GM19099 (cell line): ENCODE data around the gene FARS2.

Experiments
- POLR2A ChIP-seq: IDR thresholded peaks from 3 replicates; pipeline ENCODE4 v1.6.1; 2011; ENCODE audit warnings: low read depth; ENCODE audit not compliant: insufficient read length; ENCODE audit errors: extremely low read depth

Gene FARS2

DNA sequence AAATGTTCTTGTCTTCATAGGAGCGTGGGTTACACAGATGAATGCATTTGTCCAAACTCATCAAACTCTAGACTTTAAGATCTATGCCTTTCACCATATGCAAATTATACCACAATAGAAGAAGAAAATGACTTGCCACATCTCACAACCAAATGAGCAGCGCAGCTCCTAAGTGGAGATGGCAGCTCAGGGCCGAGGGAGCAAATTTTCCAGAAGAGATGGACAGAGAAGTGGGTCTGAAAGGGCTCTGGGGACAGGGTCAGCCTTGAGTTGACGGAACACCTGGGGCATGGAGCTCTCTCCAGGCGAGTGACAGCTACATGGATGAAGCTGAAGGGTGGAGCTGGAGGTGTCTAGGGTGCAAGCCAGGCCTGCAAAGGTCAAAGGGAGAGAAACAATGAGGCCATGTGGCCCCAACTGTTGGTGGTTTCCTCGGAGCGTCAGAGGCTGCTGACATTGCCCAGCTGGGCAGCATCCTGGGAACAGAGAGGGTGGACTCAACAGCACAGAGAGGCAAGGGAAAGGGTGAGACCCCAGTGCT, 517.1 kb downstream of the FARS2 start:
- TF ChIP-seq POLR2A, result no peak

DNA sequence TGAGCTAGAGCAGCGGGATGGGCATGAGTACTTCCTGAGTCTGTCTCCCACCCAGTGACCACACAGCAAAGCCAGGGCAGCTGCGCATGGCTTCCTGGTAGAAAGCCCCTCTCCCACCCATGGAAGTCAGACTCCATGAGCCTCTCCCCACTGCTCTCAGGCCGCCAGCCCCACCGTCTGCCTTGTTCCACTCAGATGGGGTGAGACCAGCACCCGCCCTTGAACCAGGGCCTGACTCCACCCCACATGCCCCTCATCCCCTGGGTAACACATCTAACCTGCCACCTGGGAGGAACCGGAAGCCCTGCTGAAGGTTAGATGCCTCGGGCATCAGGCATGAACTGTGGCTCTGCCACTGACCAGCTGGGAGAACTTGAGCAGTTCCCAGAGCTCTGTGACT, 517.6 kb downstream of the FARS2 start:
- no peak for TF ChIP-seq POLR2A

GRCh38 chr6:5781019-5781418, 519.7 kb downstream of the FARS2 start:
- TF ChIP-seq POLR2A, result no peak

DNA sequence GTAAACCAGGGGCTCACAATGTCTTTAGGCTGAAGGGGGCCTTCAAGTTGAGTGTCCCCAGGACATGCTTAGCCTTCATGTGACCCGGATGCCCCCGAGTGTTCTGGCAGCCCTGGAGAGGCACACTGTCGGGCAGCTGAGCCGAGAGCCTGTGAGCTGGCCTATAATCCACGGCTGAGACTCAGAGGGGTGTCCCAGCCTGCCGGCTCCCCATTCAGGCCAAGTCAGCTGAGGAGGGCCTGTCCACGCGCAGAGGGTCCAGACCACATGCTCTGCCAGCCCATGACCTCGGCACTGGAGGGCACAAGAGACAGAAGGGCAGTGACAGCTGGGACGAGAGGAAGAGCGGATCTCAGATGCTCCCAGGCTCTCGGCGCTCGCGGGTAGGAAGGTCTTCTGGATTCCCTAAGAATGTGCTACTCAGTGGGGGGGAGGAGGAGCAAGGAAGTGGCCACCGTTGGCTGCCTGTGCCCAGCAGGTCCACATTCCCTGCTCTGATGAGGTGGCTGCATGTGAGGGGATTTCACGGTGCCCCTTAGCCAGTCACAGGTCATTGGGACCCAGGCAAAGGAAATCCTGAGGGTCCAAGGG, 520.7 kb downstream of the FARS2 start:
- no peak for TF ChIP-seq POLR2A

- no peak for TF ChIP-seq POLR2A
These were observed 521.7 kb downstream of the FARS2 start for GRCh38 chr6:5782783-5783547.

DNA sequence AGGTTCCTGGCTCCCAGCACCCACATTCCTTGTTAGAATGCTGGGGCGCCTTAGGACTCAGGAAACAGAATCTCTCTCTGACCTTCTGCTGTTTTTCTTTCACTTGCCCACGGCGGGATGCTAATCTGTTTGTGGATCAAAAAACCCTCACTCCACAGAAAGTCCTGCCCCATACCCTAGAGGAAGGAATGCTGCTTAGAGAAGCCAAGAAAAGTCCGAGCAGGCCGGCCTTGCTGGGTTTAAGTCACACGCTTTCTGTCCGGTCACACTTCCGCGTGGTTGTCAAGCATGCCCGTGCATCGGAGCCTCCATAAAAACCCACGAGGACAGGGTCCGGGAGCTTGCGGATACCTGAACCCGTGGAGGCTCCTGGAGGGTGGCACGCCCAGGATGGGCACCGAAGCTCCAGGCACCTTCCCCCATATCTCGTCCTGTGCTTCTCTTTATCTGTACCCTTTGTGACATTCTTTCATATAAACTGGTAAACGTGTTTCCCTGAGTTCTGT, 522.3 kb downstream of the FARS2 start:
- no peak for TF ChIP-seq POLR2A

DNA sequence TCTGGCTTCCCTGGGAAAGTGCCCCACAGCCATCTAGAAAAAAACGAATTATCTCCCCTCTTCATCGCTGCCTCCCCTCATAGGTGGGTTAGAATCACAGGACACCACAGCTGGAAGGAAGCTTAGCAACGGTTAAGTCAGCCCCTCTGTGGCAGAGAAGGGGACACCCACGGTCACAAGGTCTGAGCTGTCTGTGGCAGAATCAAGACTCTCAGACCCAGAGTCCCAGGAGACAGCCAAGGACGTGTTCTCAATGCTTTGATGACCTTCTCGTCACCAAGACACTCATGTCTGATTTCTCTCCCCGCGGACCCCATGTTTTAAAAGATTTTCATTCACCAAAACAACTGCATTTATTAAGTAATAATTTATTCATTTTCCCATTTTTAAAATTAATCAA, 523.9 kb downstream of the FARS2 start:
- TF ChIP-seq POLR2A, result no peak

GRCh38 chr6:5786321-5786968, 525.1 kb downstream of the FARS2 start:
- no peak for TF ChIP-seq POLR2A

DNA sequence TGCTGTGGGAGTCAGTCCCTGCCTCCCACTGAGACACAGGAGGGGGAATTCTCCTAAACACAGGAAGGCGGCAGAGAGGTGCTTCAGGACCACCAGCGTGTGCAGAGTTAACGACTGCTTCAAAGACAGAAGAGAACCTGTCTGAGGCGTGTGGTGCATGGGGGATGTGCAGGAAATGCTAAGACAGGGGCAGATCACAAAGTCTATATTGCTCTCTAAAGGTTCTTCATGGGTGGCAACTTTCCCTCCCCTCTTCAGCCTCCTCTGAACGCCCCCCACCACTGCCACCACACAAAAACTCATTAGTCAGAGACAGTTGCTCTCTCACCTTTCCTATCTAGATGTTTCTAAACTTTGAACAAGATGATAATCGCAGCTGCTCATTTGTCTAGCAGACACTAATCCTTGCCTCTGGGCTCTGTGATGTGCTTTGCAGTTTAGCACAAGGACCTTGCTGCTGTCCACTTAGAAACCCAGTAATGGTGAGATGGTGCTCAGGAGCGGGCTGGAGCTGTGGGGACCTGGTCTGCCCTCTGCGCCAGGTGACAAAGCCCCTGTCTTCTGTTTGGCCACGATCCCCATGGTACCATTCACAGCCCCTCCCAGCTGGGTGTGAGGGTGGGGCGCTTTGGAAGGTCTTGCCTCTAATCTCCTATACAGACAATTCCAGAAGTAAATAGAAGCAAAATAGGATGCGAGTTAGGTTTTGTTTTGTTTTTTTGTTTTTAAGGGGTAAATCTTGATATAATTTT, 525.8 kb downstream of the FARS2 start:
- no peak for TF ChIP-seq POLR2A

DNA sequence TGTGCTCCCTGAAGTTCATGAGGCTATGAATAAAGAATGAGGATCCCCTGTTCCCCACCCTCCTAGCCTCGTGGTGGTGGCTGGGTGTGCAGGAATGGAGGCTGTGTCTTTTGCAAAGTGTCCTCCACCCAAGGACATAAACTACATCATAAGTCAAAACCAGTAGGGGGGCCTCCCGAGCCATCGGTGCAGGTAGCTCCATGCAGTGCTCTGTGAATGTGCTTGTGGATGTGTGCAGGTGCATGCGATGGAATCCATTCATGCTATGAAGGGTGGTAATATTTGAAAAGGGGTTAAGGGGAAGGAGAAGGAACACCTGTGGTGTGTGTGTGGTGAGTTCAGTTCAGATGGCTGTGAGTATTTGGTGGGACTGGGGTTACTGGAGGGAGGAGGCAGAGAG, 548.1 kb downstream of the FARS2 start:
- TF ChIP-seq POLR2A, result no peak

GRCh38 chr6:5811997-5812396, 550.7 kb downstream of the FARS2 start:
- TF ChIP-seq POLR2A, result no peak

- TF ChIP-seq POLR2A, result no peak
These were observed 552.3 kb downstream of the FARS2 start for GRCh38 chr6:5813625-5814027.

DNA sequence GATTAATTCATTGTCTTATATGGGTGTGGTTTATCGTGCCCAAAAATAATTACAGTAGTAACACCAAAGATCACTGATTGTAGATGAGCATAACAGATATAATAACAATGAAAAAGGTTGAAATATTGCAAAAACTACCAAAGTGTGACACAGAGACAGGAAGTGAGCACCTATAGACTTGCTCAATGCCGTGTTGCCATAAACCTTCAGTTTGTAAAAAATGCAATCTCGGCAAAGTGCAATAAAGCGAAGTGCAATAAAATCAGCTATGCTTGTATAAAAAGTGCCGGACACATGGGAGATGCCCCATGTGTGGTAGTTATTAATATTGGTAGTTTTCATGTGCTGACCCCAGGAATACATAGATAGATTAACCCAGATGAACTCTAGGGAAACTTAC, 552.8 kb downstream of the FARS2 start:
- no peak for TF ChIP-seq POLR2A

DNA sequence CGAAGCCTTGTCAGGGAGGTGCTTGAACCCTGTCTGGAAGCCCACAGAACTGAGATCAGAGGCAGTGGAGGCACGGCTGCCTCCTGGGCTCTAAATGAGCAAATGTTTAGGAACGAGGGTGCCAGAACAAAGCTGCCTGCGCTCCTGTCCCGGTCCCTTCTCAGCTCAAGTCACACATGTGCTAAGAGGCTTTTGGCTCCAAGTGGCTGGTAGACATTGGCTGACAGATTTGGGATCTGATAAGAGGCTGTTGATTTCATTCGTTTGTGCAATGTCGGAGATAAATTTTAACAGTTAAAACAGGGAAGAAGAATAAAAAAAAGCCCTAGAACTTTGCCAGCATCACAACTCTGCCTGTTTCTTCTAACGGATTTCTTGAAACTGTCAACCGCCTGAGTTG, 553.6 kb downstream of the FARS2 start:
- no peak for TF ChIP-seq POLR2A

DNA sequence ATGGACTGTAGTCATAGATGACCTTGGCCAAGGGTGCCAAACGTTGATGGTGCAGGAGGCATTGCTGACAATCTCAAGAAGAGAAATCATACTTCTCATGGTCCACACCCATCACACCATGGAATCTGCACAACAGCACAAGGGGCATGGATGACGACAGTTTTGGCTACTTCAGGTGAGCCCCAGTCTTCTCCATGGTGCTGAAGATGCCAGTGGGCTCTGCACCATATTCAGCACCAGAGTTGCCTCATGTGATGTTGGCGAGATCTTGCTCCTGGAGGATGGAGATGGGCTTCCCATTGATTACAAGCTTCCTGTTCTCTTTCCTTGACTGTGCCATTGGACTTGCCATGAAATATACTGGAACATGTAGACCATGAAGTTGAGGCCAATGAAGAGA, 556.6 kb downstream of the FARS2 start:
- TF ChIP-seq POLR2A, result no peak
